SK-N-MC (cell line): Measurements from ENCODE around the gene ZFYVE28.

Source experiments
- EZH2 ChIP-seq: fragments of 200-600 bp; sonication (generic); IDR thresholded peaks from one replicate; pipeline ENCODE4 v1.6.1; 2017; ENCODE audit warnings: antibody characterized with exemption
- POLR2AphosphoS5 ChIP-seq: IDR thresholded peaks from 2 replicates; pipeline ENCODE4 v1.6.1; 2012; ENCODE audit warnings: mild to moderate bottlenecking, low read depth, low read length, borderline replicate concordance

DNA sequence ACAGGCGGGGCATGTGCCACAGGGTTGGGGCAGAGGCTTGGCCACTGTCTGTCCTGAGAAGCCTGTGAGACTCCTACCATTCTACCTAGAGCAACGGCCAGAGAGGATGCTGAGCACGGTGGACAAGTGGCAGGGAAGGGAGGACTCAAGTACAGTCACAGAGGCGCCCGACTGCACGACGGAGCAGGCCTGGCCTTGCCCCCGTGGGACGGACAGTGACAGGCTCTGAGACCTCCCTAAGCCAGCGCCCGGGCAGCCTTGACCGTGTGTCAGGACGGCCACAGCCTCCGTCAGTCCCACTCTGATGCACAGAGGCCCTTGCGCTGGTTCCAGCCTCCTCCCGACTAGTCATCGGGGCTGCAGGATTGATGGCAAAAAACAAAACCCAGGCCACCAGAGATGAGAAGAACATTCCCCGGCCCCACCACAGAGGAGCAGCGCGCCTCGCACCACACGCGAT, 119.9 kb downstream of the ZFYVE28 start:
- TF ChIP-seq POLR2AphosphoS5 (no peak), EZH2 (no peak)
